Muscle of back (tissue), 10 donors: ENCODE data around the gene SOAT2. TPM values are rescaled to one million over a fixed set of nuclear protein-coding genes. Genes with fewer than 3 reads are reported as not detected.

Experiments used
- polyA plus RNA-seq, 10 donors: library from polyadenylated mRNA; unstranded; fragments of 120-200 nt; gene quantifications; one replicate each; pipeline ENCODE4 v1.2.1, GENCODE V29; 2013; ENCODE audit not compliant: insufficient read length in 10 of 10

The SOAT2 gene
- polyA plus RNA-seq, 10 donors = 0.12 to 0.45 (median 0.22) TPM; not detected in 2

Other genes starting within 250 kb of the SOAT2 start
- 10 to 100 TPM in 2 of 10 donors, 1 to 10 TPM in 8; 1.7 to 28.7 (median 3.8) TPM for gene KRT8, start 198.4 kb upstream of the SOAT2 start, polyA plus RNA-seq
- 10 to 100 TPM in 1 of 10 donors, 1 to 10 TPM in 9; 3.0 to 17.1 (median 3.5) TPM for gene KRT18, start 154.4 kb upstream of the SOAT2 start, polyA plus RNA-seq
- gene EIF4B, start 97.0 kb upstream of the SOAT2 start, polyA plus RNA-seq = 100 to 1,000 TPM; 357 to 476 (median 416) TPM
- 100 to 1,000 TPM in 3 of 10 donors, 10 to 100 TPM in 7; 60.2 to 137 (median 84.2) TPM for gene TNS2, start 53.4 kb upstream of the SOAT2 start, polyA plus RNA-seq
- gene SPRYD3, start 24.1 kb upstream of the SOAT2 start, polyA plus RNA-seq = 10 to 100 TPM; 15.9 to 22.3 (median 18.3) TPM
- gene IGFBP6, start 5.8 kb upstream of the SOAT2 start, polyA plus RNA-seq = 100 to 1,000 TPM in 6 of 10 donors, 10 to 100 TPM in 4; 39.4 to 236 (median 105) TPM
- 10 to 100 TPM; 25.0 to 36.7 (median 28.3) TPM for gene ZNF740, start 77.2 kb downstream of the SOAT2 start, polyA plus RNA-seq
- 10 to 100 TPM; 18.5 to 75.7 (median 28.7) TPM for gene CSAD, start 77.4 kb downstream of the SOAT2 start, polyA plus RNA-seq
- gene ITGB7, start 103.8 kb downstream of the SOAT2 start, polyA plus RNA-seq = 1 to 10 TPM in 5 of 10 donors, under 1 TPM in 5; 0.46 to 5.6 (median 0.93) TPM
- gene RARG, start 128.7 kb downstream of the SOAT2 start, polyA plus RNA-seq = 10 to 100 TPM; 17.8 to 45.7 (median 26.1) TPM
- 1 to 10 TPM; 3.6 to 8.6 (median 5.2) TPM for gene ESPL1, start 164.8 kb downstream of the SOAT2 start, polyA plus RNA-seq
- gene PFDN5, start 192.1 kb downstream of the SOAT2 start, polyA plus RNA-seq = 100 to 1,000 TPM; 481 to 551 (median 501) TPM
- gene MYG1, start 196.2 kb downstream of the SOAT2 start, polyA plus RNA-seq = 10 to 100 TPM; 30.5 to 40.3 (median 33.3) TPM
- 10 to 100 TPM; 44.1 to 68.4 (median 49.4) TPM for gene AAAS, start 218.1 kb downstream of the SOAT2 start, polyA plus RNA-seq
- gene SP7, start 232.9 kb downstream of the SOAT2 start, polyA plus RNA-seq = under 1 TPM in 5 of 10 donors, not detected in 5; 0.10 to 0.22 (median 0.20) TPM